Measurements from ENCODE around the gene IQGAP2. TPM values are rescaled to one million over a fixed set of nuclear protein-coding genes. Genes with fewer than 3 reads are reported as not detected.

IQGAP2 gene
- total and polyA plus RNA-seq, 9 of the 15 experiments (the other 6 are each of a cell fraction or from before 2014, with no cell fraction given) = 8.7 to 23.2 (median 17.4) TPM

GRCh38 chr5:76657683-76658311, 254.7 kb downstream of the IQGAP2 start (continued):
- TF ChIP-seq PML (IDR thresholded peaks at IDR 0.05; ENCODE audit: low read length) (peak; percentile 99), ZNF143 (CRISPR knock-in tag; IDR thresholded peaks at IDR 0.05) (no peak), THAP12 (CRISPR knock-in tag; IDR thresholded peaks at IDR 0.05) (no peak), SPI1 (IDR thresholded peaks at IDR 0.05; ENCODE audit: borderline replicate concordance, low read depth, low read length) (no peak), ZBTB34 (CRISPR knock-in tag; IDR thresholded peaks at IDR 0.05) (no peak), PKNOX1 (IDR thresholded peaks at IDR 0.05) (no peak; the same call in 1 of the 2 replicates), LCOR (CRISPR knock-in tag; IDR thresholded peaks at IDR 0.05) (peak; percentile 72; the same call in 1 of the 2 replicates), TCF7 (IDR thresholded peaks at IDR 0.05; ENCODE audit: borderline replicate concordance) (peak; percentile 95), STAT5A (IDR thresholded peaks at IDR 0.05; ENCODE audit: borderline replicate concordance, low read length) (peak; percentile 98), FOXM1 (IDR thresholded peaks at IDR 0.05; ENCODE audit: low read depth) (peak; percentile 99), FOXM1 (CRISPR knock-in tag; IDR thresholded peaks at IDR 0.05; ENCODE audit: low read depth) (no peak), TAF1 (IDR thresholded peaks at IDR 0.05; ENCODE audit: control insufficient read depth, extremely low read depth, insufficient read depth, low read length, severe bottlenecking) (peak; percentile 51), TAF9B (IDR thresholded peaks at IDR 0.05; ENCODE audit: partially characterized antibody) (peak; percentile 30), MAFG (tag; conservative IDR thresholded peaks at IDR 0.05) (peak; percentile 58), ZC3H4 (CRISPR knock-in tag; IDR thresholded peaks at IDR 0.05; ENCODE audit: borderline replicate concordance) (no peak), ZNF408 (CRISPR knock-in tag; IDR thresholded peaks at IDR 0.05; ENCODE audit: low read depth) (no peak), ZBTB11 (CRISPR knock-in tag; IDR thresholded peaks at IDR 0.05) (peak in 1 of 3 experiments; percentile 89; a peak in 2 of 6 replicates)
